Measurements from ENCODE around the gene TNFRSF4.

DNA sequence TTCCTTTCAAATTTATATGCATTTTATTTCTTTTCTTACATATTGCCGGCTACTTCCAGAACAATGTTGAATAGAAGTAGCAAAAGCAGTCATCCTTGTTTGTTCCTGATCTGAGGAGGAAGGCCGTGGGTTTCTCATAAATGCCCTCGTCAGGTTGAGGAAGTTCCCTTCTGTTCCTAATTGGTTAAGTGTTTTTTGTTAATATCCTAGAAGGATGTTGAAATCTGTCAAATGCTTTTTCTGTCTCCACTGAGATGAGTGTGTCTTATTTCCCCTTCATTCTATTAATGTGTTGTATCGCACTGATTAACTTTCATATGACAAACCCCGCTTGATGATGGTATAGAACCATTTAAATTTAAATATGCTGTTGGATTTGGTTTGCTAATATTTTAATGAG lies 24.8 kb downstream of the TNFRSF4 start:
- TF ChIP-seq, protein P1, sequence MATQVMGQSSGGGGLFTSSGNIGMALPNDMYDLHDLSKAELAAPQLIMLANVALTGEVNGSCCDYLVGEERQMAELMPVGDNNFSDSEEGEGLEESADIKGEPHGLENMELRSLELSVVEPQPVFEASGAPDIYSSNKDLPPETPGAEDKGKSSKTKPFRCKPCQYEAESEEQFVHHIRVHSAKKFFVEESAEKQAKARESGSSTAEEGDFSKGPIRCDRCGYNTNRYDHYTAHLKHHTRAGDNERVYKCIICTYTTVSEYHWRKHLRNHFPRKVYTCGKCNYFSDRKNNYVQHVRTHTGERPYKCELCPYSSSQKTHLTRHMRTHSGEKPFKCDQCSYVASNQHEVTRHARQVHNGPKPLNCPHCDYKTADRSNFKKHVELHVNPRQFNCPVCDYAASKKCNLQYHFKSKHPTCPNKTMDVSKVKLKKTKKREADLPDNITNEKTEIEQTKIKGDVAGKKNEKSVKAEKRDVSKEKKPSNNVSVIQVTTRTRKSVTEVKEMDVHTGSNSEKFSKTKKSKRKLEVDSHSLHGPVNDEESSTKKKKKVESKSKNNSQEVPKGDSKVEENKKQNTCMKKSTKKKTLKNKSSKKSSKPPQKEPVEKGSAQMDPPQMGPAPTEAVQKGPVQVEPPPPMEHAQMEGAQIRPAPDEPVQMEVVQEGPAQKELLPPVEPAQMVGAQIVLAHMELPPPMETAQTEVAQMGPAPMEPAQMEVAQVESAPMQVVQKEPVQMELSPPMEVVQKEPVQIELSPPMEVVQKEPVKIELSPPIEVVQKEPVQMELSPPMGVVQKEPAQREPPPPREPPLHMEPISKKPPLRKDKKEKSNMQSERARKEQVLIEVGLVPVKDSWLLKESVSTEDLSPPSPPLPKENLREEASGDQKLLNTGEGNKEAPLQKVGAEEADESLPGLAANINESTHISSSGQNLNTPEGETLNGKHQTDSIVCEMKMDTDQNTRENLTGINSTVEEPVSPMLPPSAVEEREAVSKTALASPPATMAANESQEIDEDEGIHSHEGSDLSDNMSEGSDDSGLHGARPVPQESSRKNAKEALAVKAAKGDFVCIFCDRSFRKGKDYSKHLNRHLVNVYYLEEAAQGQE (IDR thresholded peaks at IDR 0.05; ENCODE audit: insufficient read depth in 1 of 2, low read depth in 2 of 2, low read length in 1 of 2), result no peak
- TF ChIP-seq, protein P2, sequence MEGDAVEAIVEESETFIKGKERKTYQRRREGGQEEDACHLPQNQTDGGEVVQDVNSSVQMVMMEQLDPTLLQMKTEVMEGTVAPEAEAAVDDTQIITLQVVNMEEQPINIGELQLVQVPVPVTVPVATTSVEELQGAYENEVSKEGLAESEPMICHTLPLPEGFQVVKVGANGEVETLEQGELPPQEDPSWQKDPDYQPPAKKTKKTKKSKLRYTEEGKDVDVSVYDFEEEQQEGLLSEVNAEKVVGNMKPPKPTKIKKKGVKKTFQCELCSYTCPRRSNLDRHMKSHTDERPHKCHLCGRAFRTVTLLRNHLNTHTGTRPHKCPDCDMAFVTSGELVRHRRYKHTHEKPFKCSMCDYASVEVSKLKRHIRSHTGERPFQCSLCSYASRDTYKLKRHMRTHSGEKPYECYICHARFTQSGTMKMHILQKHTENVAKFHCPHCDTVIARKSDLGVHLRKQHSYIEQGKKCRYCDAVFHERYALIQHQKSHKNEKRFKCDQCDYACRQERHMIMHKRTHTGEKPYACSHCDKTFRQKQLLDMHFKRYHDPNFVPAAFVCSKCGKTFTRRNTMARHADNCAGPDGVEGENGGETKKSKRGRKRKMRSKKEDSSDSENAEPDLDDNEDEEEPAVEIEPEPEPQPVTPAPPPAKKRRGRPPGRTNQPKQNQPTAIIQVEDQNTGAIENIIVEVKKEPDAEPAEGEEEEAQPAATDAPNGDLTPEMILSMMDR (IDR thresholded peaks at IDR 0.05), result no peak
- TF ChIP-seq POLR2AphosphoS5 (IDR thresholded peaks at IDR 0.05; ENCODE audit: low read depth, low read length) (no peak), TCF7L2 (IDR thresholded peaks at IDR 0.05; ENCODE audit: low read depth, low read length) (no peak), SIN3A (IDR thresholded peaks at IDR 0.05; ENCODE audit: borderline replicate concordance, insufficient read depth, low read depth, low read length) (no peak)

Data from Panc1 (cell line).